HPDE6-E6E7 (cell line): ENCODE results near the gene UBXN1.
"Not testable (repeated sequence)": the region's sequence is repeated elsewhere in the genome, so short reads cannot be mapped to it uniquely, and the experiment has no call there.

Experiments used
- DNase-seq: peaks from one replicate; pipeline ENCODE4 v3.0.0; 2011; ENCODE audit warnings: missing footprints; ENCODE audit errors: extremely low spot score

The UBXN1 gene

GRCh38 chr11:62671608-62672389, 7.1 kb downstream of the UBXN1 start, which contains the start of the genes LBHD1 and UQCC3:
Gene LBHD1 (minus strand): TSS chr11:62672267. CDS start chr11:62670031, 2,236 bp downstream.
Gene UQCC3 (plus strand): TSS chr11:62671673. CDS start chr11:62671746, 73 bp downstream.
- DNase-seq = peak; percentile 71

- no peak for DNase-seq
Observed at GRCh38 chr11:62671236-62671607, 7.7 kb downstream of the UBXN1 start.

GRCh38 chr11:62669420-62670161, 9.3 kb downstream of the UBXN1 start:
- no peak for DNase-seq

- no peak for DNase-seq
Observed at GRCh38 chr11:62667460-62667859, 11.4 kb downstream of the UBXN1 start.

GRCh38 chr11:62666259-62666926, 12.5 kb downstream of the UBXN1 start:
- no peak for DNase-seq

GRCh38 chr11:62665599-62666258, 13.1 kb downstream of the UBXN1 start:
- peak; percentile 31 for DNase-seq

GRCh38 chr11:62665075-62665598, 13.7 kb downstream of the UBXN1 start, which contains the start of the genes C11orf98 and CSKMT:
Gene C11orf98 (minus strand): TSS chr11:62665210. CDS start chr11:62665169, 41 bp downstream.
Gene CSKMT (plus strand): TSS chr11:62665312. CDS start chr11:62665880, 568 bp downstream.
- DNase-seq = peak; percentile 93

- peak; percentile 55 for DNase-seq
Observed at GRCh38 chr11:62664405-62665074, 14.3 kb downstream of the UBXN1 start.

GRCh38 chr11:62656796-62657429, 22.0 kb downstream of the UBXN1 start:
- DNase-seq = no peak

- no peak for DNase-seq
Observed at GRCh38 chr11:62654297-62654696, 24.6 kb downstream of the UBXN1 start.

- DNase-seq = no peak
Observed at GRCh38 chr11:62652161-62653006, 26.5 kb downstream of the UBXN1 start.

- DNase-seq = not testable (repeated sequence)
Observed at GRCh38 chr11:62650283-62650682, 28.6 kb downstream of the UBXN1 start.

- no peak for DNase-seq
Observed at GRCh38 chr11:62649486-62649885, 29.4 kb downstream of the UBXN1 start.

GRCh38 chr11:62648967-62649364, 29.9 kb downstream of the UBXN1 start:
- DNase-seq = no peak

GRCh38 chr11:62648185-62648966, 30.5 kb downstream of the UBXN1 start:
- no peak for DNase-seq

- DNase-seq = no peak
Observed at GRCh38 chr11:62647609-62648005, 31.3 kb downstream of the UBXN1 start.

GRCh38 chr11:62646825-62647608, 31.9 kb downstream of the UBXN1 start:
- no peak for DNase-seq
